GM03348 (cell line): ENCODE results near the gene QTRT2.

Experiments
- DNase-seq: peaks from one replicate; pipeline ENCODE4 v3.0.0; 2012; ENCODE audit warnings: low spot score

Gene QTRT2

GRCh38 chr3:114122027-114122709 lies 65.6 kb downstream of the QTRT2 start:
- peak; percentile 63 for DNase-seq

GRCh38 chr3:114126461-114126860 lies 69.9 kb downstream of the QTRT2 start:
- DNase-seq, result no peak

GRCh38 chr3:114127517-114127916 lies 71.0 kb downstream of the QTRT2 start:
- DNase-seq, result no peak

- DNase-seq, result no peak
Measured at GRCh38 chr3:114128231-114128630, 71.7 kb downstream of the QTRT2 start.

- no peak for DNase-seq
Measured at GRCh38 chr3:114128826-114129225, 72.3 kb downstream of the QTRT2 start.

GRCh38 chr3:114132500-114132899 lies 76.0 kb downstream of the QTRT2 start:
- DNase-seq, result no peak

GRCh38 chr3:114133947-114134346 lies 77.4 kb downstream of the QTRT2 start:
- no peak for DNase-seq
